SU-DHL-6 (cell line): Measurements from ENCODE around the gene HRH2.

Experiments
- EZH2phosphoT487 ChIP-seq: fragments of 200-600 bp; sonication (generic), shearing (Covaris generic); conservative IDR thresholded peaks from 2 replicates; pipeline ENCODE4 v1.6.1; 2018; ENCODE audit warnings: mild to moderate bottlenecking, antibody characterized with exemption, low read length, moderate library complexity, mixed read lengths
- TF ChIP-seq, protein P1 (sequence below): fragments of 200-600 bp; sonication (generic); IDR thresholded peaks from one replicate; pipeline ENCODE4 v1.5.1; 2017; ENCODE audit warnings: antibody characterized with exemption, mild to moderate bottlenecking, low read length, moderate library complexity; ENCODE audit not compliant: insufficient read depth, poor library complexity, severe bottlenecking

DNA sequence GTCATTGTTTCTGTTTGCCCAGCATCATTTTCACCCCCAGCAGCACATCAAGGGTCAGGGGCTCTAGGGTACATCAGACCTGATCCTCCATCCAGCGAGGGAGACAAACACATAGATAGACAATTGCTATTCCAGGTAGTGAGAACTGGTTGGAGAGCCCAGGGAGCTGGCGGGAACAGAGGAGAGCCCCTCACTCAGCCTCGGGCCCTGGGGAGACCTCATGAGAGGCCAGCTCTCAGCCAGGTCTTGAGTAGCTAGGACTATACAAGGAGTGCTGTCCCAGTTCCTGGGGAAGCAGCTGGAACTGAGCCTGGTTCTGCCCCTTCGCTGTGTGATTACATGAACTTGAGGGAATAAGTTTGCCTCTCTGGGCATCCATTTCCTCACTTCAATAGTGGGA, 80.3 kb downstream of the HRH2 start:
- TF ChIP-seq, protein P1, sequence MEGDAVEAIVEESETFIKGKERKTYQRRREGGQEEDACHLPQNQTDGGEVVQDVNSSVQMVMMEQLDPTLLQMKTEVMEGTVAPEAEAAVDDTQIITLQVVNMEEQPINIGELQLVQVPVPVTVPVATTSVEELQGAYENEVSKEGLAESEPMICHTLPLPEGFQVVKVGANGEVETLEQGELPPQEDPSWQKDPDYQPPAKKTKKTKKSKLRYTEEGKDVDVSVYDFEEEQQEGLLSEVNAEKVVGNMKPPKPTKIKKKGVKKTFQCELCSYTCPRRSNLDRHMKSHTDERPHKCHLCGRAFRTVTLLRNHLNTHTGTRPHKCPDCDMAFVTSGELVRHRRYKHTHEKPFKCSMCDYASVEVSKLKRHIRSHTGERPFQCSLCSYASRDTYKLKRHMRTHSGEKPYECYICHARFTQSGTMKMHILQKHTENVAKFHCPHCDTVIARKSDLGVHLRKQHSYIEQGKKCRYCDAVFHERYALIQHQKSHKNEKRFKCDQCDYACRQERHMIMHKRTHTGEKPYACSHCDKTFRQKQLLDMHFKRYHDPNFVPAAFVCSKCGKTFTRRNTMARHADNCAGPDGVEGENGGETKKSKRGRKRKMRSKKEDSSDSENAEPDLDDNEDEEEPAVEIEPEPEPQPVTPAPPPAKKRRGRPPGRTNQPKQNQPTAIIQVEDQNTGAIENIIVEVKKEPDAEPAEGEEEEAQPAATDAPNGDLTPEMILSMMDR, result no peak
- no peak for TF ChIP-seq EZH2phosphoT487
